Measurements from ENCODE around the gene OSMR. TPM values are rescaled to one million over a fixed set of nuclear protein-coding genes. Genes with fewer than 3 reads are reported as not detected.

OSMR gene
- total RNA-seq (2014; rRNA removed; shearing (Covaris generic)) = 0.26 and 0.38 TPM in 2 replicates

DNA sequence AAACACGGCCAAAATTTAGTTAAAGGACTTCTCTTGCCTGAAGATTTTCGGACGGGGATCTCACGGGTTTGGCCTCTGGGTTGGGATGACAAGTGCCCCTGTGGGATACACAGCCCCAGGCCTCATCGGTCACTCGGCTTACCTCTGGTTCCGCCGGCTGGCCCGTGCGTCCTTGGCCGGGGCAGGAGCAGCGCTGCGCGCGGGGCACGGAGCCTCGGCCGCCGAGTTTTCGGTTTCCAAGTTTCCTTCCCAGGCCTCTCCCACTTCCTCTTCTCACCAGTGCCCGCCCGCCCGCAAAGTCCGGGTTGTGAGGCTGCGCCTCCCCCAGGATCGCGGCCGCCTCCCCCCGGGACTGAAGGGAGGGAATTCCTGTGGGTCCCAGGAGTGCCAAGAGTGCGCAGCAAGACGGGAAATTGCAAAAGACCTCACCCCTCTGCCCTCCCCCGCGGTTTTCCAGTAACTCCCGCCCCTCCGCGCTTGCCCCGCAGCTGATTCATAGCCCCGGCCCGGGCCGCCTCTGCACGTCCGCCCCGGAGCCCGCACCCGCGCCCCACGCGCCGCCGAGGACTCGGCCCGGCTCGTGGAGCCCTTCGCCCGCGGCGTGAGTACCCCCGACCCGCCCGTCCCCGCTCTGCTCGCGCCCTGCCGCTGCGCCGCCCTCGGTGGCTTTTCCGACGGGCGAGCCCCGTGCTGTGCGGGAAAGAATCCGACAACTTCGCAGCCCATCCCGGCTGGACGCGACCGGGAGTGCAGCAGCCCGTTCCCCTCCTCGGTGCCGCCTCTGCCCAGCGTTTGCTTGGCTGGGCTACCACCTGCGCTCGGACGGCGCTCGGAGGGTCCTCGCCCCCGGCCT is at the start of gene OSMR:
Gene OSMR (plus strand): TSS at position 487 of the 853 bp plus-strand sequence. CDS start 23,033 bp downstream, outside the sequence.
- Histone ChIP-seq H3K4me3 (ENCODE audit: insufficient read depth, low read depth, low read length) (peak within 1 kb of the TSS; percentile 59), H3K36me3 (replicated peaks; ENCODE audit: control insufficient read depth, insufficient read depth, low read length) (no peaks in the 10 kb centered on the region), H3K27me3 (ENCODE audit: control insufficient read depth, insufficient read depth, low read length) (peaks cover 31% of the 10 kb centered on the region)
- DNase-seq = peak; percentile 81

DNA sequence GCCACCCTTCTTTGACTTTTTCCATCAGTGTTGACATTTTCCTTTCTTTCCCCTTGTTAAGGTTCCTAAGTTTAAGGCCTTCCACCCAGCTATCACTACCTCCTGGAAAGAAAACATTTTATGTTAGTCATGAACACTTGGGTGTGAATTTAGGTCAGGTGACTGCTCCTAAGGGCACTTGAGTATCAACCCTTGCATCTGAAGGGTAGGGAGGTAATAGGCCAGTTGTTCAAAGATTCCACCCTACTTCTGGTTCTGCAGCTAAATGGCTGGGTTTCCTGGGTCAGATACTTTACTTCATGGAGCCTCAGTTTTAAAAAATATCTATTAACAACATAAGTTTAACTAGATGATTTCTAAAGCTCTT is 49.1 kb upstream of the OSMR start:
- no peak overlapping the region for H3K4me3 ChIP-seq (ENCODE audit: insufficient read depth, low read depth, low read length)
- H3K36me3 ChIP-seq (replicated peaks; ENCODE audit: control insufficient read depth, insufficient read depth, low read length) = no peaks in the 10 kb centered on the region
- H3K27me3 ChIP-seq (ENCODE audit: control insufficient read depth, insufficient read depth, low read length) = no peaks in the 10 kb centered on the region
- DNase-seq = no peak

DNA sequence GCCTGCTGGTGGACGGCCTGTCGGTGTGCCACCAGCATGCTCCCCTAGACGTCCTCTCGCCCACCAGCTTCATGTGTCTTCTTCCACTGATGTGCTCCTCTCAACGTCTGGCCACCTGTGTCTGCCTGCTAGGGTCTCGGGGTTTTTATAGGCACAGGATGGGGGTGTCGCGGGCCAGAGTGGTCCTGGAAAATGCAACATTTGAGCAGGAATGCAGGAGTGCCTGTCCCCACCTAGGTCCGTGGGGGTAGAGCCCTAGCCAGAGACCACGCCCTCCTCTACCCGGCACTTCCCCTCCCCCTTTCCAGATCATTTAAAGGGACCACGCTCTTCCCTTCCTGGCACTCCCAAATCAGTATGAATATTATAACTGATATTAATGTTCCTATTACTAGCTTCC is 48.0 kb upstream of the OSMR start:
- DNase-seq = no peak
- H3K4me3 ChIP-seq (ENCODE audit: insufficient read depth, low read depth, low read length) = no peak overlapping the region
- no peaks in the 10 kb centered on the region for H3K36me3 ChIP-seq (replicated peaks; ENCODE audit: control insufficient read depth, insufficient read depth, low read length)
- no peaks in the 10 kb centered on the region for H3K27me3 ChIP-seq (ENCODE audit: control insufficient read depth, insufficient read depth, low read length)

DNA sequence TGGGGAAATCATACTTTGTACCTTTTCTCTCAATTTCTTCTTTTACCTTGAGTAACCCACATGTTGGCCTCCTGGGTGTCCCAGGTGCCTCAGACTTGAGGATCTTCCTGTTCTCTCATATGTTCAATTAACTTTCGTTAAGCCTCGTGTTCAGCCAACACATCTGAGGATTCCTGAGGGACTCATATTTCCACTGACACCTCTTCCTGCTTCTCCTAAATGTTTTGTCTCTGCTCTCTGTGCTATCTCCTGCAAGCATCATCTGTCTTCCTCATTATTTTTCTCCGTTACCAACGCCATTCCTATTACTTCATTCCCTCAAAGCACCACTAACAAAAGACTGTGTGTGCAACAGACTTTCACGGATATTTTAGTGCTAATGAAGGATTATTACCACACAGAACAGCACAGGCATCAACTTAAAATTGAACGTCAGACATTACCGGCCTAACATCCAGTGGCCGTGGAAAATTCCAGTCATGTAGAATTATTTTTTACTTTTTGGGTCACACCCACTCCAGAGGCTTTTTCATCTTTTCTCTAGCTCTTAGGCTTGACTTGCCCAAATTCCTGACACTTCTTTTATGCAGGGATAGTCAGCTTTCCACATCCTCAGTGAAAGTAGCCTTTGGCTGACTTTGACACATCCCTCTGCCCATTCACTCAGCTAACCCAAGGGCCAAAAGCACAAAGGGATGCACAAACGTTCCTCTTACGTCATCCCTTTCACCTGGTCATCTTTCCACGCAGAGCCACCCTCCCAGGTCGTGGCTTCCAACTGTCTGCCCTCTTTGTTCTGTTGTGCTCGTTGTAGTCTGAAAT is 46.0 kb upstream of the OSMR start:
- no peak for DNase-seq
- Histone ChIP-seq H3K4me3 (ENCODE audit: insufficient read depth, low read depth, low read length) (no peak overlapping the region), H3K36me3 (replicated peaks; ENCODE audit: control insufficient read depth, insufficient read depth, low read length) (no peaks in the 10 kb centered on the region), H3K27me3 (ENCODE audit: control insufficient read depth, insufficient read depth, low read length) (no peaks in the 10 kb centered on the region)

DNA sequence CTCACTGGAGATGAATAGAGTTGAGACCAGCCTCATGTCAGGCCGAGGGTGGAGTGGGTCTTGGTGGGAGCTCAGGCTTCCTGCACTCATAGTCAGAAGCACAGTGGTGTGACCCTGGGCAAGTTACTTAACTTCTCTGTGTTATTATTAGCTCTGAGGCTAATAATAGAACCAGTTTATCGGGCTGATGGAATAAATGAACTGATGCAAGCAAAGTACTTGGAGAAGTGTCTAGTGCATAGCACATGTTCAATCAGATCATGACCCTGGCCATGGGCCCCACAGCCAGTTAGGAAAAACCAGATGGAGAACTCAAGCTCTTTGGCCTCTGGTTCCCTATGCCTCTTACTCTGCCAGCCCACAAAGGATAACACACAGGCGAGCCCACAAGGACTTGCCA is 45.3 kb upstream of the OSMR start:
- Histone ChIP-seq H3K27me3 (ENCODE audit: control insufficient read depth, insufficient read depth, low read length) (no peaks in the 10 kb centered on the region), H3K36me3 (replicated peaks; ENCODE audit: control insufficient read depth, insufficient read depth, low read length) (no peaks in the 10 kb centered on the region), H3K4me3 (ENCODE audit: insufficient read depth, low read depth, low read length) (no peak overlapping the region)
- DNase-seq = no peak

DNA sequence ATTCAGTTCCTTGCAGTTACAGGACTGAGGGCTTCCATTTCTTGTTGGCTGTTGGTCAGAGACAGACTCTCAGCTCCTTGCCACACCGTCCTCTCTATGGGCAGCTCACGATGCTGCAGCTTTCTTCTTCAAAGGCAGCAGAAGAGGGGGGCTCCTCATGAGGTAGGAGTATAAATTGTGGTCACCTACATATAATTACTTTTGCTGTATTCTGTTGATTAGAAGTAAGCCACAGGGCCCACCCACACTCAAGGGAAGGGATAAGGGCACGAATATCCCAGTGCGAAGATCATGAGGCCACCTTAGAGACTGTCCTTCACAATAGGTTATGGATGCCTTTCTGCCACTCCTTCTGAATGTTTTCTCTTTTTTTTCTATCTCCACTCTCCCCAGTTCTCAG is 43.7 kb upstream of the OSMR start:
- H3K4me3 ChIP-seq (ENCODE audit: insufficient read depth, low read depth, low read length) = no peak overlapping the region

DNA sequence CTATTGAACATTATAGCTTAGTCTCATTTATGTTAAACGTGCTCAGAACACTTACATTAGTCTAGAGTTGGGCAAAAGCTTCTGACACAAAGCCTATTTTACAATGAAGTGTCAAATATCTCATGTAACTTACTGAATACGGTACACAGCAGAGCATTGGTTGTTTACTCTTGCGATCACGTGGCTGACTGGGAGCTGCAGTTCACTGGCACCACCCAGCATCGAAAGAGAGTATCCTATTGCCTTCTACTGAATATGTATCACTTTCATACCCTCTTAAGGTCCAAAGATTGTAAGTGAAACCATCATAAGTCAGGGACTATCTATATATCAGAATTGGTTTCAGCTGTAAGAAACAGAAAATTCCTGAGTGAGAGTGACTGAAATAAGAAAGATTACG is 42.6 kb upstream of the OSMR start:
- DNase-seq = no peak
- Histone ChIP-seq H3K36me3 (replicated peaks; ENCODE audit: control insufficient read depth, insufficient read depth, low read length) (no peaks in the 10 kb centered on the region), H3K27me3 (ENCODE audit: control insufficient read depth, insufficient read depth, low read length) (no peaks in the 10 kb centered on the region), H3K4me3 (ENCODE audit: insufficient read depth, low read depth, low read length) (no peak overlapping the region)

More for the DNA sequence above, 43.7 kb upstream of the OSMR start:
- no peaks in the 10 kb centered on the region for H3K36me3 ChIP-seq (replicated peaks; ENCODE audit: control insufficient read depth, insufficient read depth, low read length)
- H3K27me3 ChIP-seq (ENCODE audit: control insufficient read depth, insufficient read depth, low read length) = no peaks in the 10 kb centered on the region
- DNase-seq = no peak

DNA sequence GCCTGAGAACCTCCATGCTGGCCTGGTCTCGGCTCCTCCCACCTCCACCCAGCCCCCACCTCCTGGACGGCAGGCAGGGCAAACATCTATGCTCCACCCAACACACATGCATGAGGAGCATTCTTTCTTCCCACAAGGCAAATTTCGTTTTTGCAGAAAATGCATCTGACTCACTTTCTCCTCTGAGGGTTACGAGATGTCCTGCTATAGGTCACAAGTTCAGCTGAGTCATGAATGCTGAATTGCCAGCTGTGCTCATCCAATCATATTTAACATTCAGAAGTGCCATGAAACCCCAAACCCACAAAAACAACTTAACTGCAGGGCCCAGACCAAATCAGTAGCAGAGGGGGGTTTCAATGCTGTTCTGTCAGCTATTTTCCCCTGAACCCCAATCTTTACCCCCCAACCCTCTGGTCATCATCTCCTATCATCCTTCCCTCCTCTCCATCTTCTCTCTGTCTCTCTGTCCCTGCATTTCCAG is 39.0 kb upstream of the OSMR start:
- H3K36me3 ChIP-seq (replicated peaks; ENCODE audit: control insufficient read depth, insufficient read depth, low read length) = no peaks in the 10 kb centered on the region

DNA sequence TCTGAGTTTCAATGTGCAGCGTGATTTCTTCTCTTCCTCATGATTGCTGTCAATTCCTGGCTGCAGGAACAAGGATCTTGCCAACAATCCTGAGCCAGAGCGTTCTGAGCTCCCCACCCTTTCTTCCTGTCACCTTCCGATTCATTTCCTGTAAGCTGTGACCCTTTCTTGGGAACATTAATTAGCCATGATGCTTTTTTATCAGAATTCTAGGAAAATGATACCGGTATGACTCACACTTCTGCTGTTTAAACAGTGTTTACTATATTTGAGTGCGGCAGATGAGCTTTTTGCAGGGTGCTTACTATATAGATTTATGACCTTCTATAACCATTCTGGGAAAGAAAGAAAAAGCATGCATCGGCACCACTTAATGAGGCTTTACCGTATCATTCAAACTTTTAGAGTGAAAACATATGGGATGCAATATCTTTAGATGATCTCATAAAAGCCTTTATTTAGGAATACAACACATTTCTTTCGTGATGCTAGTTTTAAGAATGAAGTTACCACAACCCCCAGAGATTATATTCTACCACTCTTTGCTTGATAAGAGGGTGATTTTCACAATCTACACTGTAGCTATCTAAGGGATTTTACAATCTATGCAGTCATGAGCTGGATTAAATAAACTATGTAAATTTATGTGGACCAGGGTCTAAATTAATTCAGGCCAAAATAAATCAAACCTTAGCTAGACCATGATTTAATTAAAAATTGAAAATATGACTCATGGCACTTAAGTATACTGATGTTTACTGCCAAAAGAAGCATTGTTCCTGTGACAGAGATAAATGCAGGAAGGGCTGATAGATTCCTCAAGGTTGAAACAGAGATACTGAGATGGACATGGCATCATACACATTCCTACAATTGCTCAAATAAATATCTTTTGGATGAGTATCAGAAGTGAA is 38.0 kb upstream of the OSMR start:
- Histone ChIP-seq H3K27me3 (ENCODE audit: control insufficient read depth, insufficient read depth, low read length) (peaks cover 2% of the 10 kb centered on the region), H3K4me3 (ENCODE audit: insufficient read depth, low read depth, low read length) (no peak overlapping the region), H3K36me3 (replicated peaks; ENCODE audit: control insufficient read depth, insufficient read depth, low read length) (no peaks in the 10 kb centered on the region)
- DNase-seq = no peak

More for the DNA sequence above, 39.0 kb upstream of the OSMR start:
- no peak overlapping the region for H3K4me3 ChIP-seq (ENCODE audit: insufficient read depth, low read depth, low read length)
- H3K27me3 ChIP-seq (ENCODE audit: control insufficient read depth, insufficient read depth, low read length) = peaks cover 2% of the 10 kb centered on the region
- DNase-seq = peak; percentile 18

DNA sequence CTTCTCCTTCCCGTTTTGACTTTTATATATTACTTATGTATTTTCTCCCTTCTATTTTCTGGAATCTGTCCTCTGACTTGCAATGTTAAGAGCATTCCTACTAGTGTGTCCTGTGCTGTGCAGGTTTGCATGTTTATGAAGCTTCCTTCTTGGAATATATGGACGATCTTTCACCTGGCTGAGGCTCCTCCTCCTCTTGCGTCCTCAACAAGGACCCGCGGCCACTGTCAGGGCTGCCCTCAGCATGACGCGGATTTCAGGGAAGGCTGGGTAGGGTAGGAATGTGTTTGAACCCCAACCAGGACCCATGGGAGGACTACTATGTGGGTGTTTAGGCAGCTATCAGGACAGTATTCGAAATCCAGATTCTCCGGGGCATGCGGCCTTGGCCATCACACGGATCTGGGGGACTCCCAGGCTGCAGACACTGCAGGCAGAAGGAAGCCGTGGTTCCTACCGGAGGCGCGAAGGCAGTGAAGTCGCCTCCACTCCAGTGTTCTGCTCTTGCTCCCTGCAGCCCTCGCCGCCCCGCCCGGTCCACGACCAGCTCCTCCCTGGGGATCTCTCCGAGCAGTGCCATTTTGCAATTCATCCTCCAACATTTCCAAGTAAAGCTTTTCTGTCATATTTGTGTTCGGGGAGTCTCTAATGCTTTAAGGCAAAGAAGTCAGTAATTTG is 37.0 kb upstream of the OSMR start:
- peak; percentile 19 for DNase-seq
- H3K27me3 ChIP-seq (ENCODE audit: control insufficient read depth, insufficient read depth, low read length) = peaks cover 2% of the 10 kb centered on the region
- H3K36me3 ChIP-seq (replicated peaks; ENCODE audit: control insufficient read depth, insufficient read depth, low read length) = no peaks in the 10 kb centered on the region
- H3K4me3 ChIP-seq (ENCODE audit: insufficient read depth, low read depth, low read length) = no peak overlapping the region

DNA sequence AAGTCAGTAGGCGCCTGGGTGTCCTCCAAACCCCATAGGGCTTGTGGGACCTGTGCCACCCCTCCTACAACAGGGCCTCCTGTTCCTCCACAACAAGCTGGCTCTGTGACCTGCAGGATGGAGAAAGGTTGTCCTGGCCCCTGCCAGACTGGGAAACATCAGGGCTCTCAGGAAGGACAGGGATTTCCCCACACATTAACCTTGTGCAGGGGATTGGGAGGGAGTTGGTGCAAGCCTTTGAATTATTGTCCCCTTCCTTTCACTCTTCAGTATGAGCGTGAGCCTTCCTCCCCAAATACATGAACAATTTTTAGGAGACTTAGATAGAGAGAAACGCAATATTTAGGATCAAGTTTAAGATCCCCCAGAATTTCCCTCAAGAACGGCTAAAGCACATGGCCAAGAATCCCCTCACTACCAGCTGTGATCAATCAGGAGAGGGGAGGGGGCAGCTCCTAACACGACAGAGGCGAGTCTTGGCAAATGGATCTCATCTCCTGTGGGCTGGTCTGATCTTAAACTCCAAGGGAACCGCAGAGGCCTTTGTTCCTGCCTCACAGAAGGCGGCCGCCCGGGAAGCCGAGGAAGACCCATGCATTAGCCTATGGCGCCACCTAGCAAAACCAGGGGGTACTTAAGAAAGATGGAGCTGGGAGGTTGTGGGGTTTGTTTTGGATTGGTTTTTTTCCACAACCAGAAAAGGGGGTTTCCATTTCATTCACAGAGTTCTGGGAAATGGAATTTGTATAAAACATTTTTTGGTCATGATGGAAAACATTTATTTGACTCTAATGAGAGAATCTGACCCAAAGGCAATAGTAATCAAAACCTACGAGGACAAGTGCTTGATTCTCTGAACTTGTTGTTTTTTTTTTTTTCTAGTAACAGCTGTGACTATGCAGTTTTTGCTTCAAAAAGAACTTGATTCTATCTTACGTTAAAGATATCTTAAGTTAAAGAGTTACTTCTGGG is 36.1 kb upstream of the OSMR start:
- peak; percentile 86 for DNase-seq
- Histone ChIP-seq H3K36me3 (replicated peaks; ENCODE audit: control insufficient read depth, insufficient read depth, low read length) (no peaks in the 10 kb centered on the region), H3K4me3 (ENCODE audit: insufficient read depth, low read depth, low read length) (no peak overlapping the region), H3K27me3 (ENCODE audit: control insufficient read depth, insufficient read depth, low read length) (peaks cover 2% of the 10 kb centered on the region)

DNA sequence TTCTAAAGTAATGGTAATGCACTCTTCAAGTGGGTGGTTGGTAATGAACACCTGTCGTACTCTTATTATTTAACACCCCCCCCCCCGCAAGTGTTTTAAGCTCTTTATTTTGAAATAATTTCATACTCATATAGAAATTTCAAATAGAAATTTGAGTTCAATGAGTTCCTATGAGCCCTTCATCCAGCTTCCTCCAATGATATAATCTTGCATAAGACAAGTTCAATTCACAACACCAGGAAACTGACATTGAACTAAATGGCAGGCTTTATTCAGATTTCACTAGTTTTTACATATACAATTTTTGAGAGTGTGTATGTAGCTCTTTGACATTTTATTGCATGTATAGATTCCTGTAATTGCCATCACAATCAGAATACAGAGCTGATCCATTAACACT is 30.9 kb upstream of the OSMR start:
- Histone ChIP-seq H3K4me3 (ENCODE audit: insufficient read depth, low read depth, low read length) (no peak overlapping the region), H3K27me3 (ENCODE audit: control insufficient read depth, insufficient read depth, low read length) (no peaks in the 10 kb centered on the region)
- no peak for DNase-seq

More for the DNA sequence above, 30.9 kb upstream of the OSMR start:
- H3K36me3 ChIP-seq (replicated peaks; ENCODE audit: control insufficient read depth, insufficient read depth, low read length) = no peaks in the 10 kb centered on the region

All from H7 (cell line).